Heart right ventricle (tissue), 16 donors: ENCODE measurements around the gene MTRF1L. TPM values are rescaled to one million over a fixed set of nuclear protein-coding genes. Genes with fewer than 3 reads are reported as not detected.
"Not testable (repeated sequence)": the region's sequence is repeated elsewhere in the genome, so short reads cannot be mapped to it uniquely, and the experiment has no call there.

Experiments
- ATAC-seq, 8 donors: fragments of 200-7000 bp; cut with Tn5 transposase; one replicate each; pipeline ENCODE4 v1.9.1; 2020; ENCODE audit warnings: mild to moderate bottlenecking in 8 of 8, moderate library complexity in 8 of 8, moderate number of reproducible peaks in 1 of 8
- DNase-seq, 2 donors: peaks; one replicate each; pipeline ENCODE4 v3.0.0-alpha.2; 2020
- H3K27ac ChIP-seq, 10 donors: fragments of 200-600 bp; sonication (generic) in 2 of 10; one replicate each; pipeline versions ENCODE4 v1.5.0 to v1.8.0; 2020 to 2022; ENCODE audit warnings: mild to moderate bottlenecking in 3 of 10
- H3K27me3 ChIP-seq, 7 donors: fragments of 200-600 bp; one replicate each; pipeline ENCODE4 v1.8.0; 2021 to 2022; ENCODE audit warnings: mild to moderate bottlenecking in 2 of 7
- H3K36me3 ChIP-seq, 9 donors: fragments of 200-600 bp; sonication (generic) in 1 of 9; one replicate each; pipeline versions ENCODE4 v1.5.0 to v1.8.0; 2020 to 2022; ENCODE audit warnings: mild to moderate bottlenecking in 2 of 9
- H3K4me1 ChIP-seq, 9 donors: fragments of 200-600 bp; sonication (generic) in 1 of 9; one replicate each; pipeline versions ENCODE4 v1.5.0 to v1.8.0; 2020 to 2022; ENCODE audit warnings: mild to moderate bottlenecking in 4 of 9
- H3K4me3 ChIP-seq, 10 donors: fragments of 200-600 bp; sonication (generic) in 2 of 10; one replicate each; pipeline versions ENCODE4 v1.5.0 to v1.8.0; 2020 to 2022; ENCODE audit warnings: mild to moderate bottlenecking in 7 of 10, moderate library complexity in 2 of 10
- H3K9me3 ChIP-seq, 11 donors: fragments of 200-600 bp in 10 of 11; sonication (generic) in 2 of 11; one replicate each; pipeline versions ENCODE4 v1.5.0 to v1.8.0; 2013 to 2022; ENCODE audit warnings: mild to moderate bottlenecking in 2 of 11, control low read depth in 1 of 11, moderate library complexity in 1 of 11
- WGBS, 2 donors: extraction: QIAGEN DNeasy Blood & Tissue Kit; methylation state at CpG; one replicate each; pipeline ENCODE4 v1.1.7; 2013; ENCODE audit warnings: inconsistent platforms in 1 of 2; 5-methylcytosine and 5-hydroxymethylcytosine counted together
- intact Hi-C, 10 donors: fragments of 100-400 bp; cut with DNase I; formaldehyde crosslinking; loops; one replicate each; pipeline versions ENCODE4 v1.11.1 to v1.14.2; 2022
- polyA plus RNA-seq, 2 donors: library from polyadenylated mRNA; stranded (reverse); fragments of 200-250 nt; gene quantifications; one replicate each; pipeline ENCODE4 v1.2.3, GENCODE V29; 2013
- total RNA-seq, 10 donors: library from RNA; stranded (reverse); fragmentation: NEBNext Ultra II Directional in 3 of 10; extraction: Animal tissue kit (Norgen Biotek cat#: 25700) in 3 of 10; gene quantifications; one replicate each; pipeline versions ENCODE4 v1.2.1 to v1.2.4, GENCODE V29; 2021 to 2023
- TF ChIP-seq, protein P1 (sequence below), 9 donors: fragments of 200-600 bp; sonication (generic) in 2 of 9; IDR thresholded peaks; one replicate each; pipeline versions ENCODE4 v1.5.0 to v1.8.0; 2021 to 2022; ENCODE audit warnings: antibody characterized with exemption in 9 of 9, mild to moderate bottlenecking in 5 of 9, moderate library complexity in 1 of 9
- donor health status: Arrhythmogenic right ventricular cardiomyopathy.
- donor health status: ischemic (EF 13 %, LVEDD 7.1; RV severe dilation, severe dysfunction).
- donor health status: healthy with polysubstance abuse.
- donor health status: DM: no; HTN: yes; CAD: no.
- donor health status: DM: no; HTN: no; CAD: no.
- donor health status: ischemic (EF 25% LVEDD 6.9; RV normal size, moderate dysfunction).
- donor health status: ischemic (EF 25% LVEDD 5.7; RV mildly dilated, moderate dysfunction).
- donor health status: healthy.
- donor health status: DM: yes; HTN: yes; CAD: no.
- donor health status: Ischemic cardiomyopathy.
- donor health status: ischemic (EF 35%, LVEDD 5.7; RV mildly dilated, moderate dysfunction).
- donor health status: nonischemic (EF 11% LVEDD 7.7; RV severe dilation, severe dysfunction).
- donor health status: DM: yes; HTN: yes; CAD: no.
- donor health status: PGD.
- donor health status: ischemic (EF 29% LVEDD 5.4; RV normal size, mild dysfunction).
- donor health status: nonischemic (EF 23%, LVEDD 6.1; RV moderate dilation, normal function).

MTRF1L gene
- total and polyA plus RNA-seq, 12 donors: 13.5 to 44.4 (median 26.1) TPM

DNA sequence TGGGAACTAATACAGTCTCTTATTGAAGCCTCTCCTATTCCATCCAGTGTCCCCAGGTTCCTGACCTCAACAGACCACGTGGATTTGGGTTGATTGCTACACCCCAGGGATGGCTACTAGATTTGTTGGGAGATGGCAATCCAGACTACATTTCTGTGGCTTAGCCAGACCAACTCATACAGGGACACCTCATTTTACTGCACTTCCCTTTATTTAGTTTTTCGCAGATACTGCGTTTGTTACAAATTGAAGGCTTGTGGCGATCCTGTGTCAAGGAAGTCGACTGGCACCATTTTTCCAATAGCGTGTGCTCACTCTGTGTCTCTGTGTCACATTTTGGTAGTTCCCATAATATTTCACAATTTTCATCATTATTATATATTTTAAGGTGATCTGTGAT lies 10.3 kb upstream of the MTRF1L start:
- Histone ChIP-seq H3K36me3 (no peaks in the 10 kb centered on the region), H3K9me3 (no peaks in the 10 kb centered on the region), H3K4me3 (no peak overlapping the region), H3K27me3 (no peaks in the 10 kb centered on the region), H3K27ac (no peak overlapping the region), H3K4me1 (no peaks in the 10 kb centered on the region)
- WGBS, 2 donors: 93 to 95% methylated on average over 6 of the region's 6 CpGs
- TF ChIP-seq, protein P1, sequence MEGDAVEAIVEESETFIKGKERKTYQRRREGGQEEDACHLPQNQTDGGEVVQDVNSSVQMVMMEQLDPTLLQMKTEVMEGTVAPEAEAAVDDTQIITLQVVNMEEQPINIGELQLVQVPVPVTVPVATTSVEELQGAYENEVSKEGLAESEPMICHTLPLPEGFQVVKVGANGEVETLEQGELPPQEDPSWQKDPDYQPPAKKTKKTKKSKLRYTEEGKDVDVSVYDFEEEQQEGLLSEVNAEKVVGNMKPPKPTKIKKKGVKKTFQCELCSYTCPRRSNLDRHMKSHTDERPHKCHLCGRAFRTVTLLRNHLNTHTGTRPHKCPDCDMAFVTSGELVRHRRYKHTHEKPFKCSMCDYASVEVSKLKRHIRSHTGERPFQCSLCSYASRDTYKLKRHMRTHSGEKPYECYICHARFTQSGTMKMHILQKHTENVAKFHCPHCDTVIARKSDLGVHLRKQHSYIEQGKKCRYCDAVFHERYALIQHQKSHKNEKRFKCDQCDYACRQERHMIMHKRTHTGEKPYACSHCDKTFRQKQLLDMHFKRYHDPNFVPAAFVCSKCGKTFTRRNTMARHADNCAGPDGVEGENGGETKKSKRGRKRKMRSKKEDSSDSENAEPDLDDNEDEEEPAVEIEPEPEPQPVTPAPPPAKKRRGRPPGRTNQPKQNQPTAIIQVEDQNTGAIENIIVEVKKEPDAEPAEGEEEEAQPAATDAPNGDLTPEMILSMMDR (IDR thresholded peaks at IDR 0.05): no peak
- no peak for ATAC-seq
- intact Hi-C loops: loop anchor here in 1 of 10 donors (5.0 kb wide), 1 partner anchor 41 kb away; no protein-coding TSS in a partner anchor
- DNase-seq: no peak

DNA sequence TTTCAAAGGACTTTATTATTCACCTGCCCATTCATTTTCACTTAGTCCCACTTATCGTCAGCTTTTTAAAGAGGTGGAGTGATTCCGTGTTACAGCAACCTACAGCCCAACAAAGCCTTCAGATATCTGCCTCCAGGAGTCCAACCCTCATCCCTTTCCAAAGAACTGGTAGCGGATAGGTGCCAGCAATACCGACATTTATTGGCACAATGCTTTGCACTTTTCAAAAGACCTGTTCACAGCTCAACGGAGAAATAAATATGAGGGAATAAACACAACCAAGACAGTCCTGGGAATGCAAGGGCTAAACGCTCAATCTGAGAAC lies 819 bp upstream of the MTRF1L start:
- H3K9me3 ChIP-seq: no peaks in the 10 kb centered on the region
- ATAC-seq (peak in 6 of 8 donors; percentile 5 to 39 (median 23)), DNase-seq (peak in 1 of 2 donors; percentile 5)
- H3K27ac ChIP-seq: peak overlapping the region; percentile 73 to 97 (median 92)
- WGBS, 2 donors: 0 to 2% methylated on average over 6 of the region's 6 CpGs
- H3K4me1 ChIP-seq: peaks cover 9 to 49% (median 40%) of the 10 kb centered on the region in 9 donors
- peak overlapping the region; percentile 67 to 85 (median 74) for H3K4me3 ChIP-seq
- TF ChIP-seq, protein P1 (IDR thresholded peaks at IDR 0.05): no peak
- intact Hi-C loops: loop anchor here in 1 of 10 donors (2.0 kb wide), 1 partner anchor 21 kb away; the partner anchor contains the start of gene FBXO5
- peaks cover 0 to 17% (median 0%) of the 10 kb centered on the region in 9 donors for H3K36me3 ChIP-seq
- no peaks in the 10 kb centered on the region for H3K27me3 ChIP-seq

DNA sequence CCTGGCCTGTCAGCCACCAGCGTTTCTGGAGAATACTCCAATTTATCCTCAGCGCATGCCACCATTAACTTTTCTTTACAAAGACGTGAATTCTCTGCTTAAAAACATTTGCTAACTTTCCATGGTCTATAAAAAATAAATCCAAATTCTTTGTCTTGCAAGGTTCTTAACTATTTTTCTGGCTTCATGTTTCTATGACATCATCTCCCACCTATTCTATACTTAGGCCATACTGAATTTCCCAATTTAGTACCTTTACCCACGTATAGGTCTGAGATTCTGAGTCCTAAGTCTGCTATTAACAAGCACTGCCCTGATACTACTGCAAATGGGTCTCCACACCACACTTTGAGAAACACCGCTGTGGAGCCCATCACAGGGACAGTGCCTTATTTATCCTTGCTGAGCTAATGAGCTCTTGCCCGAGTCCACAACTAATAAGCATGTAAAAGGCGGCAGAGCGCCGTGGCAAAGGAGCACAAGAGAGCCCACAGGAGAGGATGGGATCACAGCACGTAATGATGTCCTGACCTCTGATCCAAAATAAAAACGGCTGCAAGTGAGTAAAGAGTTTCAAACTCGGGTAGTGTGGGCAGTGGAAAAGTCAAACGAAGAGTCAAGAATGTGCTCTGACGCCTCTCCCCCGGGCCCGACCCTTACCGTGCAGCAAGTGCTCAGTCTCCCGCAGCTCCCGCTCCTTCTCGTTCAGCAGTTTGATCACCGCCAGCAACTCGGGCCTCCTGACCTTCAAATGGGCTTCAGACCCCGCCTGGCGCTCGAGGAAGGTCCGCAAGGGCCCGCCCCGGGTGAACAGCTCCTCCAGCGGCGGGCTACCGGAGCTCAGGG lies 519 bp downstream of the MTRF1L start:
- DNase-seq (peak in 1 of 2 donors; percentile 4), ATAC-seq (peak in 3 of 8 donors; percentile 3 to 28 (median 5))
- peak overlapping the region; percentile 67 to 85 (median 74) for H3K4me3 ChIP-seq
- H3K27me3 ChIP-seq: no peaks in the 10 kb centered on the region
- peaks cover 0 to 31% (median 8%) of the 10 kb centered on the region in 9 donors for H3K36me3 ChIP-seq
- H3K9me3 ChIP-seq: no peaks in the 10 kb centered on the region
- 2 to 3% methylated on average over 20 to 25 of the region's 31 CpGs for WGBS, 2 donors
- H3K27ac ChIP-seq: peak overlapping the region; percentile 73 to 97 (median 92)
- TF ChIP-seq, protein P1 (IDR thresholded peaks at IDR 0.05): peak in 1 of 9 donors; percentile 23
- intact Hi-C loops: loop anchor here in 3 of 10 donors (1.0 to 2.0 kb wide), 2 partner anchors 19 kb away; partner anchors contain the start of gene FBXO5 (in 3 of the 3)
- peaks cover 9 to 58% (median 40%) of the 10 kb centered on the region in 9 donors for H3K4me1 ChIP-seq

DNA sequence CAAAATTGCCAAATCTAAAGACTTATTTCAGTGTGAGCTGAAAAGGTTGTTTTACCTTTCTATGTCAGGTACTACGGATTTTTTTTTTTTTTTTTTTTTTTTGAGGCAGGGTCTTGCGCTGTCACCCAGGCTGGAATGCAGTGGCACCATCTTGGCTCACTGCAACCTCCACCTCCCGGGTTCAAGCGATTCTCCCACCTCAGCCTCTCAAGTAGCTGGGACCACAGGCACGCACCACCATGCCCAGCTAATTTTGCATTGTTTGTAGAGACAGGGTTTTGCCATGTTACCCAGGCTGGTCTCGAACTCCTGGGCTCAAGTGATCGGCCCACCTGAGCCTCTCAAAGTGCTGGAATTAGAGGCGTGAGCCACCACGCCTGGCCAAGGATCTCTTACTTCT lies 1.7 kb downstream of the MTRF1L start:
- peaks cover 9 to 67% (median 45%) of the 10 kb centered on the region in 9 donors for H3K4me1 ChIP-seq
- peak overlapping the region in 7 of 10 donors; percentile 3 to 85 (median 70) for H3K4me3 ChIP-seq
- H3K27me3 ChIP-seq, intact Hi-C loops, DNase-seq, H3K9me3 ChIP-seq, ATAC-seq: not testable (repeated sequence)
- WGBS, 2 donors: 94 to 98% methylated on average over 9 of the region's 9 CpGs
- peaks cover 0 to 43% (median 8%) of the 10 kb centered on the region in 9 donors for H3K36me3 ChIP-seq
- peak overlapping the region in 3 of 10 donors; percentile 3 to 87 (median 4) for H3K27ac ChIP-seq
